Measurements from ENCODE around the gene MSRB2.

- TF ChIP-seq SP1 (IDR thresholded peaks at IDR 0.05): no peak
- no peak for TF ChIP-seq L3MBTL2 (conservative IDR thresholded peaks at IDR 0.05)
- TF ChIP-seq PKNOX1 (IDR thresholded peaks at IDR 0.05): no peak
- no peak for TF ChIP-seq ELF4 (IDR thresholded peaks at IDR 0.05)
Observed at GRCh38 chr10:23156447-23157150, 61.2 kb downstream of the MSRB2 start.
